ENCODE measurements around the gene LEKR1.

Gene LEKR1

DNA sequence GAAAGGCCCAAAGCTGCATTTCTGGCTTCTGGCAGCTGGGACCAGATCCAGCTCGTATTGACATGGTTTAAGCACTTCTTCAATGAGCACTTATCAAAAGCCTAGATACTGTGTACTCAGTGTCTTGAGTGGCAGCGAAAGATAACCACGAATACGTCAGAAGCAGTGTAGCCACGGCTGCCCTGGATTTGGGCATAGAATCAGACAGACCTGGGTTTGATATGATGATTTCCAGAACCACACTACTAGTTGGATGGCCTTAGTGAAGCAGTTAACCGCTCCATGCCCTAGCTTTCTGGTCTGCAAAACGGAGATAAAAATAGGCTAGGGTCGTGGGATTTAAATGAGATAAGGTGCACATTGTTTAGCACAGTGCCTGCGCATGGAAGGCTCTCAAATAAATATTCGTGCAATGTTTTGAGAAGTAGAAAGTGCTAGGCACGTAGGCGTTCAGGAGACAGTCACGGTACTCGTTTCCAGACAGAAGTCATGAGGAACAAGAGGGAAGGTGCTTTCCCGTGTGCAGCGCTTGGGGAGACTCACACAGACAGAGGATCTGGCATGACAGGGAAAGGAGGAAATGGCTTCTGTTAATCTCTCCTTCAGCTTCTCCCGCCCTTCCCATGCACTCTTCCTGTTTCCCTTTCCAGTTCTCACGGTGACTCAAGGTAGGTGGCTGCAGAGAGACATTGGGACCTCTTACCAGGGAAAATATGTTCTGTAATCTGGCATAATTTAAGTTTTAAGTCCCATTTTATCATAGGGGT, 263.5 kb downstream of the LEKR1 start:
- H3K36me3 ChIP-seq (replicated peaks; ENCODE audit: low read depth, low read length): no peaks in the 10 kb centered on the region
- H4K20me1 ChIP-seq (ENCODE audit: insufficient read depth, low read length): no peaks in the 10 kb centered on the region
- peak overlapping the region; percentile 77 for H3K9ac ChIP-seq (ENCODE audit: low read length)
- peak overlapping the region; percentile 89 for H2AFZ ChIP-seq (ENCODE audit: low read depth, low read length)
- TF ChIP-seq, protein P1, sequence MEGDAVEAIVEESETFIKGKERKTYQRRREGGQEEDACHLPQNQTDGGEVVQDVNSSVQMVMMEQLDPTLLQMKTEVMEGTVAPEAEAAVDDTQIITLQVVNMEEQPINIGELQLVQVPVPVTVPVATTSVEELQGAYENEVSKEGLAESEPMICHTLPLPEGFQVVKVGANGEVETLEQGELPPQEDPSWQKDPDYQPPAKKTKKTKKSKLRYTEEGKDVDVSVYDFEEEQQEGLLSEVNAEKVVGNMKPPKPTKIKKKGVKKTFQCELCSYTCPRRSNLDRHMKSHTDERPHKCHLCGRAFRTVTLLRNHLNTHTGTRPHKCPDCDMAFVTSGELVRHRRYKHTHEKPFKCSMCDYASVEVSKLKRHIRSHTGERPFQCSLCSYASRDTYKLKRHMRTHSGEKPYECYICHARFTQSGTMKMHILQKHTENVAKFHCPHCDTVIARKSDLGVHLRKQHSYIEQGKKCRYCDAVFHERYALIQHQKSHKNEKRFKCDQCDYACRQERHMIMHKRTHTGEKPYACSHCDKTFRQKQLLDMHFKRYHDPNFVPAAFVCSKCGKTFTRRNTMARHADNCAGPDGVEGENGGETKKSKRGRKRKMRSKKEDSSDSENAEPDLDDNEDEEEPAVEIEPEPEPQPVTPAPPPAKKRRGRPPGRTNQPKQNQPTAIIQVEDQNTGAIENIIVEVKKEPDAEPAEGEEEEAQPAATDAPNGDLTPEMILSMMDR (IDR thresholded peaks at IDR 0.05; ENCODE audit: low read depth, low read length): no peak
- TF ChIP-seq EZH2phosphoT487 (IDR thresholded peaks at IDR 0.05; ENCODE audit: low read depth): no peak
- peaks cover 70% of the 10 kb centered on the region for H3K4me1 ChIP-seq (ENCODE audit: low read length)
- H3K4me3 ChIP-seq (ENCODE audit: low read length): peak overlapping the region; percentile 77
- no peaks in the 10 kb centered on the region for H3K27me3 ChIP-seq (ENCODE audit: low read depth, low read length)
- no peaks in the 10 kb centered on the region for H3K79me2 ChIP-seq (ENCODE audit: low read length)
- H3K4me2 ChIP-seq (ENCODE audit: low read length): peak overlapping the region; percentile 99
- H3K27ac ChIP-seq (ENCODE audit: low read length): peak overlapping the region; percentile 91
- H3K9me3 ChIP-seq (ENCODE audit: insufficient read depth, low read length): no peaks in the 10 kb centered on the region

- Histone ChIP-seq H3K9ac (ENCODE audit: low read length) (no peak overlapping the region), H3K27ac (ENCODE audit: low read length) (no peak overlapping the region), H3K4me1 (ENCODE audit: low read length) (peaks cover 64% of the 10 kb centered on the region), H3K4me3 (ENCODE audit: low read length) (no peak overlapping the region), H3K36me3 (replicated peaks; ENCODE audit: low read depth, low read length) (no peaks in the 10 kb centered on the region), H2AFZ (ENCODE audit: low read depth, low read length) (no peak overlapping the region), H4K20me1 (ENCODE audit: insufficient read depth, low read length) (no peaks in the 10 kb centered on the region), H3K79me2 (ENCODE audit: low read length) (no peaks in the 10 kb centered on the region), H3K4me2 (ENCODE audit: low read length) (no peak overlapping the region), H3K9me3 (ENCODE audit: insufficient read depth, low read length) (no peaks in the 10 kb centered on the region), H3K27me3 (ENCODE audit: low read depth, low read length) (0 out of 2 replicates have a peak, but pooled peaks cover under 1% of the 10 kb centered on the region)
- no peak for TF ChIP-seq EZH2phosphoT487 (IDR thresholded peaks at IDR 0.05; ENCODE audit: low read depth)
- TF ChIP-seq, protein P1 (IDR thresholded peaks at IDR 0.05; ENCODE audit: low read depth, low read length): no peak
Measured at GRCh38 chr3:157091083-157091833, 265.1 kb downstream of the LEKR1 start.

DNA sequence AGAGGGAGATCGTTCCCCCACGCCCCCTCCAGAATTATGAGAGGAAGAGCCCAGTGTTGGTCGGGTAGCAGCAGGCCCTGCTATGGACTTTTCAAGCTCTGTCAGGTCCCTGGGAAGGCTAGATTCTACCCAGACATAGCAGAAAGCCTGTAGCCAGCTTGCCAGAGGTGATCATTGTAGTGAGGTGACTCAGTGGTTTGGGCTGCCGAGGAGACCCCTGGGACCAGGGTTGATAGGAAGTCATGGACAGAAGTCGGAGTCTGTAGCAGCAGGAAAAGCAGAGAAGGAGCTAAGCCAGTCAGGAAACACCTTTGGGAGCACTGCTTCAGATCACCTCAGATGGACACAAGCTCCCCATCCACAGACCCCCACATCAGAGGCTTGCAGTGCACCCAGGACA, 266.1 kb downstream of the LEKR1 start:
- H3K4me3 ChIP-seq (ENCODE audit: low read length): no peak overlapping the region
- no peak overlapping the region for H3K9ac ChIP-seq (ENCODE audit: low read length)
- H3K4me2 ChIP-seq (ENCODE audit: low read length): no peak overlapping the region
- H3K27ac ChIP-seq (ENCODE audit: low read length): no peak overlapping the region
- H4K20me1 ChIP-seq (ENCODE audit: insufficient read depth, low read length): no peaks in the 10 kb centered on the region
- 0 out of 2 replicates have a peak, but pooled peaks cover 2% of the 10 kb centered on the region for H3K27me3 ChIP-seq (ENCODE audit: low read depth, low read length)
- peaks cover 54% of the 10 kb centered on the region for H3K4me1 ChIP-seq (ENCODE audit: low read length)
- H2AFZ ChIP-seq (ENCODE audit: low read depth, low read length): no peak overlapping the region
- H3K9me3 ChIP-seq (ENCODE audit: insufficient read depth, low read length): no peaks in the 10 kb centered on the region
- no peak for TF ChIP-seq EZH2phosphoT487 (IDR thresholded peaks at IDR 0.05; ENCODE audit: low read depth)
- TF ChIP-seq, protein P1 (IDR thresholded peaks at IDR 0.05; ENCODE audit: low read depth, low read length): no peak
- no peaks in the 10 kb centered on the region for H3K79me2 ChIP-seq (ENCODE audit: low read length)
- no peaks in the 10 kb centered on the region for H3K36me3 ChIP-seq (replicated peaks; ENCODE audit: low read depth, low read length)

GRCh38 chr3:157093096-157093495, 266.9 kb downstream of the LEKR1 start:
- Histone ChIP-seq H3K36me3 (replicated peaks; ENCODE audit: low read depth, low read length) (no peaks in the 10 kb centered on the region), H2AFZ (ENCODE audit: low read depth, low read length) (no peak overlapping the region), H3K27ac (ENCODE audit: low read length) (no peak overlapping the region), H3K9ac (ENCODE audit: low read length) (no peak overlapping the region), H3K79me2 (ENCODE audit: low read length) (no peaks in the 10 kb centered on the region), H3K4me3 (ENCODE audit: low read length) (0 out of 2 replicates have a peak overlapping the region, but pooled peaks have one; percentile 6), H3K4me1 (ENCODE audit: low read length) (peaks cover 47% of the 10 kb centered on the region), H3K9me3 (ENCODE audit: insufficient read depth, low read length) (no peaks in the 10 kb centered on the region), H4K20me1 (ENCODE audit: insufficient read depth, low read length) (no peaks in the 10 kb centered on the region), H3K27me3 (ENCODE audit: low read depth, low read length) (0 out of 2 replicates have a peak, but pooled peaks cover 2% of the 10 kb centered on the region), H3K4me2 (ENCODE audit: low read length) (peak overlapping the region; percentile 43)
- no peak for TF ChIP-seq EZH2phosphoT487 (IDR thresholded peaks at IDR 0.05; ENCODE audit: low read depth)
- TF ChIP-seq, protein P1 (IDR thresholded peaks at IDR 0.05; ENCODE audit: low read depth, low read length): no peak

Data from OCI-LY3 (cell line).